ENCODE results near the gene SMIM28. TPM values are rescaled to one million over a fixed set of nuclear protein-coding genes. Genes with fewer than 3 reads are reported as not detected.

SMIM28 gene
- total and polyA plus RNA-seq, 9 of the 15 experiments (the other 6 are each of a cell fraction or from before 2014, with no cell fraction given): not detected

GRCh38 chr6:138400326-138400725, 22.6 kb downstream of the SMIM28 start:
- ChIA-PET CTCF (ENCODE audit: low intra/inter-chr PET ratio) (no interaction called here), POLR2A (no interaction called here)
- ATAC-seq (no peak), FAIRE-seq (no peak), DNase-seq (ENCODE audit: extremely low read depth in 1 of 4, low spot score in 3 of 4) (no peak)
- intact Hi-C loops (cut with micrococcal nuclease) (loop anchor here (5.0 kb wide), 2 partner anchors 113 to 398 kb away; no protein-coding TSS in a partner anchor), in situ Hi-C loops (cut with MboI) (no loop called here)
- no peaks in the 10 kb centered on the region for H3K9me3 ChIP-seq (replicated peaks; ENCODE audit: control insufficient read depth, insufficient read depth, low read depth, low read length)
- no peak overlapping the region for H3K4me2 ChIP-seq (ENCODE audit: insufficient read depth, low read length)
- H3K27me3 ChIP-seq (ENCODE audit: control insufficient read depth in 2 of 2, insufficient read depth in 2 of 2, low read length in 2 of 2): no peaks in the 10 kb centered on the region
- H4K20me1 ChIP-seq (replicated peaks; ENCODE audit: control insufficient read depth, insufficient read depth, low read length): no peaks in the 10 kb centered on the region
- TF ChIP-seq ATF7 (IDR thresholded peaks at IDR 0.05) (no peak), ZZZ3 (IDR thresholded peaks at IDR 0.05) (no peak), NCOR1 (IDR thresholded peaks at IDR 0.05) (no peak), RBBP5 (IDR thresholded peaks at IDR 0.05; ENCODE audit: borderline replicate concordance, insufficient read depth, low read length, poor library complexity, severe bottlenecking) (no peak), CC2D1A (IDR thresholded peaks at IDR 0.05) (no peak), ZKSCAN8 (CRISPR knock-in tag; IDR thresholded peaks at IDR 0.05) (no peak), HINFP (tag; conservative IDR thresholded peaks at IDR 0.05; ENCODE audit: low read depth) (no peak), MCM2 (IDR thresholded peaks at IDR 0.05; ENCODE audit: low read depth) (no peak), ELF1 (tag; IDR thresholded peaks at IDR 0.05) (no peak)
- TF ChIP-seq, protein P1, sequence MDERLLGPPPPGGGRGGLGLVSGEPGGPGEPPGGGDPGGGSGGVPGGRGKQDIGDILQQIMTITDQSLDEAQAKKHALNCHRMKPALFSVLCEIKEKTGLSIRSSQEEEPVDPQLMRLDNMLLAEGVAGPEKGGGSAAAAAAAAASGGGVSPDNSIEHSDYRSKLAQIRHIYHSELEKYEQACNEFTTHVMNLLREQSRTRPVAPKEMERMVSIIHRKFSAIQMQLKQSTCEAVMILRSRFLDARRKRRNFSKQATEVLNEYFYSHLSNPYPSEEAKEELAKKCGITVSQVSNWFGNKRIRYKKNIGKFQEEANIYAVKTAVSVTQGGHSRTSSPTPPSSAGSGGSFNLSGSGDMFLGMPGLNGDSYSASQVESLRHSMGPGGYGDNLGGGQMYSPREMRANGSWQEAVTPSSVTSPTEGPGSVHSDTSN (CRISPR knock-in tag; IDR thresholded peaks at IDR 0.05; ENCODE audit: low read depth): no peak
- TF ChIP-seq, protein P1 (tag; conservative IDR thresholded peaks at IDR 0.05; ENCODE audit: low read depth): no peak
- TF ChIP-seq, protein P2, sequence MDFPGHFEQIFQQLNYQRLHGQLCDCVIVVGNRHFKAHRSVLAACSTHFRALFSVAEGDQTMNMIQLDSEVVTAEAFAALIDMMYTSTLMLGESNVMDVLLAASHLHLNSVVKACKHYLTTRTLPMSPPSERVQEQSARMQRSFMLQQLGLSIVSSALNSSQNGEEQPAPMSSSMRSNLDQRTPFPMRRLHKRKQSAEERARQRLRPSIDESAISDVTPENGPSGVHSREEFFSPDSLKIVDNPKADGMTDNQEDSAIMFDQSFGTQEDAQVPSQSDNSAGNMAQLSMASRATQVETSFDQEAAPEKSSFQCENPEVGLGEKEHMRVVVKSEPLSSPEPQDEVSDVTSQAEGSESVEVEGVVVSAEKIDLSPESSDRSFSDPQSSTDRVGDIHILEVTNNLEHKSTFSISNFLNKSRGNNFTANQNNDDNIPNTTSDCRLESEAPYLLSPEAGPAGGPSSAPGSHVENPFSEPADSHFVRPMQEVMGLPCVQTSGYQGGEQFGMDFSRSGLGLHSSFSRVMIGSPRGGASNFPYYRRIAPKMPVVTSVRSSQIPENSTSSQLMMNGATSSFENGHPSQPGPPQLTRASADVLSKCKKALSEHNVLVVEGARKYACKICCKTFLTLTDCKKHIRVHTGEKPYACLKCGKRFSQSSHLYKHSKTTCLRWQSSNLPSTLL (IDR thresholded peaks at IDR 0.05): no peak
- no peak overlapping the region for H3K4me3 ChIP-seq
- no peaks in the 10 kb centered on the region for H3K9me1 ChIP-seq (ENCODE audit: control insufficient read depth, insufficient read depth, low read length)
- no TSS peak for BruUV-seq (replicated peaks)
- WGBS (ENCODE audit: insufficient coverage, low coverage, missing lambda C conversion rate): 47% methylated on average over 3 of the region's 3 CpGs
- no peak overlapping the region for H3K27ac ChIP-seq (ENCODE audit: extremely low read depth, low read depth, low read length)
- H3K4me1 ChIP-seq (replicated peaks in 1 of 2; ENCODE audit: control insufficient read depth in 2 of 2, insufficient read depth in 2 of 2, low read length in 2 of 2): peaks cover 8 to 23% of the 10 kb centered on the region in 2 experiments
- H3K79me2 ChIP-seq (ENCODE audit: control insufficient read depth, insufficient read depth, low read length): peaks cover 10% of the 10 kb centered on the region; the same call in 2 of the 3 replicates
- no peaks in the 10 kb centered on the region; the same call in 2 of the 3 replicates for H3K36me3 ChIP-seq (ENCODE audit: control insufficient read depth, insufficient read depth, low read length)
- no peak overlapping the region for H3K9ac ChIP-seq (ENCODE audit: insufficient read depth in 1 of 2, low read depth in 2 of 2, low read length in 2 of 2)
- no peak overlapping the region for H2AFZ ChIP-seq (ENCODE audit: low read depth, low read length)
